NCI-H128 (cell line): ENCODE results near the gene RAB42.
A peak's percentile ranks its signal among the peaks of the same experiment; 100 is the strongest.
"Not testable (repeated sequence)": the region's sequence is repeated elsewhere in the genome, so short reads cannot be mapped to it uniquely, and the experiment has no call there.

Experiments used
- DNase-seq: peaks from one replicate; lab custom pipeline; 2025; ENCODE audit not compliant: unreplicated experiment; lab: John Stamatoyannopoulos, UW

The RAB42 gene

GRCh38 chr1:28582248-28582615, 9.8 kb upstream of the RAB42 start:
- DNase-seq = no peak

GRCh38 chr1:28586585-28587391, 5.3 kb upstream of the RAB42 start:
- DNase-seq = not testable (repeated sequence)

DNA sequence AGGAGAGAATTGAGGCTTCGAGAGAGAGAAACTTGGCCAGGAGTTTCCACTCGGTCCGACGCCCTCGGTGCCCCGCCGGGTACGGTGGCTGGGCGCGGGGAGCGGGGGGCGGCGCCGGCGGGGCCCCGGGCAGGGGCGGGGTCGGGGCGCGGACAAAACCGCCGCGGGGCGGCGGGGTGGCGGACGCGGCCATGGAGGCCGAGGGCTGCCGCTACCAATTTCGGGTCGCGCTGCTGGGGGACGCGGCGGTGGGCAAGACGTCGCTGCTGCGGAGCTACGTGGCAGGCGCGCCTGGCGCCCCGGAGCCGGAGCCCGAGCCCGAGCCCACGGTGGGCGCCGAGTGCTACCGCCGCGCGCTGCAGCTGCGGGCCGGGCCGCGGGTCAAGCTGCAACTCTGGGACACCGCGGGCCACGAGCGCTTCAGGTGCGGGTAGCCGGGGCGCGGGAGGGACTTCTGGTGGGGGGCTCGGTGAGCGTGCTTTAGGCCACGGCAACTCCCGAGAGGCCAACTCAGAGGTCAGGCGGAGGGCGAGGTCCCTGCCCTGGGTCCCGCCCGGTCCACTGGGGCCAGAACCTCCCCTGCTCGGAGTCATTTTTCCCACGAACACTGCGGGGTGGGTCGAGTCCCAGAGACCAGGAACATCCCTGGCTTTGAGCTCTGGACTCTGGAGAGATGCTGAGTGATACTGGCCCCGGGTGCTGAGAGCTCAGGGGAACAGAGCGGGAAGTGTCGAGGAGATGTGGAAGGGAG, 431 bp downstream of the RAB42 start:
- DNase-seq = no peak

GRCh38 chr1:28593988-28594356, 1.9 kb downstream of the RAB42 start:
- not testable (repeated sequence) for DNase-seq

DNA sequence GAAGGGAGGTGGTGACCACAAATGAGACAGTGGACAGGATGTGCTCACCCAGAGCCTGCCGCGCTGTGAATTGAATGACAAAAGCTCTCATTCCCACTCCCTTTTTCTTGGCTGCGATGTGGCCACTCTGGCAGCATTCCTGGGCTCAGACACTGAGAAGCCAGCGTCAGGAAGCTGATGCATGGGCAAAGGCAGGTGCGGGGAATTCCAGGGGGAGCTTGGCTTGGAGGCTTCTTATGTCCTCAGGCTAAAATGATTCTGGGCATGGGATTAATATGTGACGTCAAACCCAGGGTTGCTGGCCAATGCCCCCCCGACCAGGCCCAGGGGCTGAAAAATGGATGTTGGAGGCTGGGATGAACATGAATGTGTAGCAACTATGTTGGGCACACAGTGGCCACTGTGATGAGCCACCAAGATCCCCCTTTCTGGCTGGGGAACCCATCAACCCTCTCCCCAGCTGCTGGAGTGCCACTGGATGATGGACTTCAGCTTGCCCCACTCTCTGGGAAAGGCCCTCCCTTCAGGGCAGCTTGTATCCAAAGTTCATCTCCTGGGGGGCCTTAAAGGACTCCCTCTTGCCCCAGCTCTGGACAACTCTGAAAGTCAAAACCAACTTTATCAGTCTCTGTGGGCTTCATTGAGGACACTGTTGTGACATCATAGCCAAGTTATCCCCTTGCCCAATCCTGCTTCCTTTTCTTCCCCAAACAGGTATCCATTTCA, 2.8 kb downstream of the RAB42 start:
- DNase-seq = not testable (repeated sequence)

GRCh38 chr1:28595412-28596191, 3.5 kb downstream of the RAB42 start:
- DNase-seq = no peak

GRCh38 chr1:28596276-28596675, 4.2 kb downstream of the RAB42 start:
- DNase-seq = not testable (repeated sequence)

DNA sequence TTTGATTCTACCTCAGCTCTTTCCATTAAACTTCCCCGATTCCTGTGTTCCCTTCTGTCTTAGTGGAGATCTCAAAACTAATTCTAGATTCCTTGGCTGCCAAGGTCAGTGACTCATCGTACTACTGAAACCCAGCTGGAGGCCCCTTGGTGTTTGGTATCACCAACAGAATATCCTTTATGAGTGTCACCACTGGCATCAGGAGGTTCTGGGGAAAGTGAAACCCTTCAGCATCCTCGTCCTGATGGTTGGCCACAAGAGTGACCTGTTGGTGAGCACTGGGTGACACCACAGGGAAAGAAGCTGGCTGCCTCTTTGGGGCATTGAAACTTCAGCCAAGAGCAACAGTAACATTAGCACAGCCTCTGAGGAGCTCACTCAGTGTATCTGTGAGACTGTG, 9.6 kb downstream of the RAB42 start:
- DNase-seq = no peak

- peak; percentile 41 for DNase-seq
Observed at GRCh38 chr1:28602536-28603439, 10.7 kb downstream of the RAB42 start.

DNA sequence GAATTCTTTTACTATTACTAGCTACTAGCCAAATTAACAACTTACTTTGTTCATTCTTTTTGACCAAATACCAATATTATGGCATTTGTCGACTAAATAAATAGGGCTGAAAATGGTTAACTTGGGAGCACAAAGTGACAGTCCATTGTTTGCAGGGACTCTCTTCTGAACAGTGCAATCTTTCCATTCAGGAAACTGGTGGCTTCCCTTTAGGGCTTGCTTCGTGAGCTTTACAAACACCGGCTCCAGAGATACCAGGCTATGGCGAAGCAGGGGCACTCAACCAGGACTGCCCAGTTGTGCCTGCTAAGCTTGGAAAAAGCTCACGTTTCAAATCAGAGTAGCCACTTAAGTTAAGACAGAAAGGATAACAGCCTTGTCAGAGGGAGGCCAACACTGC, 12.3 kb downstream of the RAB42 start:
- no peak for DNase-seq

DNA sequence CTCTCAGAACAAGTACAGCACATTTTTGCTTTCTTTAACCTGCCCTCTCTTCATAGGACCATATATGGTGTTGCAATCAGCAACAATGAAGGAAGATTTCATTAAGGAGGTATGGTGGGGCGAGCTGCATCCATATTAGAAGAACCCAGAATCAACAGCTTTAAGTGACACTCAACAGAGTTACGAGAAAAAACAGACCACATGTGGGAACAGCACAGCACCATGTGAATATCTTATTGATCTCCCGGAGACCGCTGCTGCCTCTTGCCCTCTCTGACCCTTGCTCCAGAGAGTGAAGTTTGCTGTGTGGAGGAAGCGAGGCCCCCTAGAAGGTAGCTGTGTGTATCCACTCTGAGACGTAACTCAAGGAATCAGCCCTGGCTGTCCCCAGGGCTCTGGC, 12.9 kb downstream of the RAB42 start:
- no peak for DNase-seq

DNA sequence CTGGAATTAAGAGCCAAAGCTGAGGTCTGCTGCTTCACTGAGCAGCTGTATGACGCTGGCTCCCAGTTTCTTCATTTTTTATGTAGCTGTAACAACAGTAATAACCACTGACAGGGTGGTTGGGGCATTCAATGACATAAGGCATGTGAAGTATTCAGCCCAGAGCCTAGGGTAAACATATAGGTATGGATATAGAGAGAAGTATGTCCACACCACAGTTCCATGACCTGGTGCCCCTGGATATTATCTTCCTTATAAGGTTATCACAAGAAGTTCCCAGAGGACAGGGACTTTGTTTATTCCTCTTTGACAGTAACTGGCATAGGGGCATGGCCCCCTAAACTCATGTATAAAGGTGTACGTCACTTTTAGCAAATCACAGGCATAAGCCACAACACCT, 14.7 kb downstream of the RAB42 start:
- DNase-seq = no peak

DNA sequence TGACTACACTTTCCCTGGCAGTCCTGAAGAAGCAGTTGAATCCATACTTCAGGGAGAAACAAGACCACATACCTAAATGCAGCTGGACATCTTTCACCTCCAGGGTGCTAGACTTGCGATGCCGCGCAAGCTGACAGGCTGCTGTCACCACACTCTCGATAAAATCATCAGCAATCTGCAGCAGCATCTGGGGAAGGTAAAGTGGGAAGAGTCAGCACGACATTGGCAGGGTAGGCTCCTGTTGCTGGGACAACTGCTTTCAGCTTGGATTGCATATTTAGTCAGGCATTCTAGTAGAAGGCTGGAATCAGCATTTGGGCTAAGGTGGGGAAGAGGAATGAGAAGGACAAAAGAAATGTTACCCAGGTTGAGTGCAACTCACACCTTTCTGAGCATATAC, 21.1 kb downstream of the RAB42 start:
- DNase-seq = no peak

DNA sequence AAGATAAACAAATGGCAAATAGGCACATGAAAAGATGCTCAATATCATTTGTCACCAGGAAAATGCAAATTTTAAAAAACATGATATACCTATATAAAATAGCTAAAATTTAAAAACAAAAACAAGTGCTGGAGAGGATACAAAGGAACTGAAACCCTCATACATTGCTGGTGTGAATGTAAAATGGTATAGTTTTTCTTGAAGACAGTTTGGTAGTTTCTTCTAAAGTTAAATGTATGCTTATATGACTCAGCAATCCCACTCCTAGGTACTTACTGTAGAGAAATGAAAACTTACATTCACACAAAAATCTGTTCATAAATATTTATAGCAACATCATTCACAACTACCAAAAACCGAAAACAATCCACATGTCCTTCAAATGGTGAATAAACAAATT, 39.6 kb downstream of the RAB42 start:
- DNase-seq = no peak

GRCh38 chr1:28632560-28632959, 40.5 kb downstream of the RAB42 start:
- no peak for DNase-seq

- DNase-seq = no peak
Observed at GRCh38 chr1:28640766-28641165, 48.7 kb downstream of the RAB42 start.

GRCh38 chr1:28642056-28642846, 50.2 kb downstream of the RAB42 start:
- no peak for DNase-seq

DNA sequence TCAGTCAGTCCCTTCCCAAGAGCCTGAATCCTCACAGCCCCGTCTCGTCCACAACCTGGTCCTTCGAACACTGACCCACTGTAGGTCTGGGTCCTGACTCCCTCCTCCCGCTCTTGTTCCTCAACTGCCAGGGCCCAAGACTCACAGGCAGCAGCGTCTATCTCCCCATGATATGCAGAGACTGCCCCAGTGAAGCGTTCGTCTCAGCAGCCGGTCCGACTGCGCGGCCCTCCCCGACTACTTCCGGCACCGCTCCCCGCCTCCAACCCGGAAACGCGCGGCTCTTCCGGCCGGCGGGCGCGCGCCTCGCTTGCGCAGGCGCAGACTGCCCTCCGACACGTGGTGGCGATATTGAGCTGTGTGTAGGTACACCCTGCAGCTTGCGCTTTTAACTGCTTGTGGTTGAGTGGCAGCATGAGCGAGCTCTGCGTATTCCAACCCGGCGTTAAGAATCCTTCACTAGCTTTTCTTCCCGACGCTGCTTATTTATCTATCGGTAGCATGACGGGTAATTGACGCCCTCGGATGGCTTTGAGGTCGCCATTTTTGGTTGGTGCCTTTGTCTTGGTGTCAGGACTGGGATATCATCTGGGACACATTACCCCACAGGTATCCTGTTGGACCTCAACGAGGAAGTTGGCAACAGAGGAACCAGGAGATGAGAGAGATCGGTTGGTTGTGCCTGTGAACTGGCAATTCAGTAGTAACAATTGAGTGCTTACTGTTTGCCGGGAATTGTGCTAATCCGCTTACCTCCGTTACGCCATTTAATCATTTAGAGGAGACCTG, 51.0 kb downstream of the RAB42 start, which contains the start of gene TAF12:
Gene TAF12, minus strand, starts transcription at position 221 of the 789 bp plus-strand sequence. CDS start 20,986 bp downstream, outside the sequence.
- DNase-seq = peak; percentile 95
